Neural cell (in vitro differentiated cells): ENCODE data around the gene CDHR2.

ENCODE experiments used
- EP300 ChIP-seq: fragments of 450-650 bp; conservative IDR thresholded peaks from 2 replicates; pipeline ENCODE4 v1.6.1; 2014; ENCODE audit warnings: antibody characterized with exemption, mild to moderate bottlenecking, moderate library complexity; ENCODE audit not compliant: poor library complexity, severe bottlenecking
- EZH2 ChIP-seq: fragments of 200-600, 300-800 bp; shearing (Covaris generic), sonication (generic); IDR thresholded peaks from 2 replicates; pipeline ENCODE4 v1.6.1; 2014; ENCODE audit warnings: antibody characterized with exemption, low read length, borderline replicate concordance, mild to moderate bottlenecking; ENCODE audit not compliant: insufficient read depth, poor library complexity, severe bottlenecking
- MXI1 ChIP-seq: fragments of 450-650 bp; conservative IDR thresholded peaks from 2 replicates; pipeline ENCODE4 v1.6.1; 2014; ENCODE audit warnings: antibody characterized with exemption, mild to moderate bottlenecking; ENCODE audit not compliant: poor library complexity, severe bottlenecking
- POLR2AphosphoS5 ChIP-seq: IDR thresholded peaks from 2 replicates; pipeline ENCODE4 v1.6.1; 2012
- RAD21 ChIP-seq: fragments of 450-650 bp; conservative IDR thresholded peaks from 2 replicates; pipeline ENCODE4 v1.6.1; 2014; ENCODE audit warnings: antibody characterized with exemption, mild to moderate bottlenecking, moderate library complexity
- SMC3 ChIP-seq: fragments of 450-650 bp; conservative IDR thresholded peaks from 2 replicates; pipeline ENCODE4 v1.6.1; 2014; ENCODE audit warnings: antibody characterized with exemption, mild to moderate bottlenecking, moderate library complexity; ENCODE audit not compliant: poor library complexity
- TAF1 ChIP-seq: IDR thresholded peaks from 2 replicates; pipeline ENCODE4 v1.6.1; 2012; ENCODE audit warnings: low read depth
- TF ChIP-seq, protein P1 (sequence below): fragments of 450-650 bp; IDR thresholded peaks from 2 replicates; pipeline ENCODE4 v1.5.1; 2014; ENCODE audit warnings: antibody characterized with exemption, mild to moderate bottlenecking, moderate library complexity; ENCODE audit not compliant: poor library complexity, severe bottlenecking
- TF ChIP-seq, protein P2 (sequence below): IDR thresholded peaks from 2 replicates; pipeline ENCODE4 v1.6.1; 2012; ENCODE audit warnings: borderline replicate concordance

DNA sequence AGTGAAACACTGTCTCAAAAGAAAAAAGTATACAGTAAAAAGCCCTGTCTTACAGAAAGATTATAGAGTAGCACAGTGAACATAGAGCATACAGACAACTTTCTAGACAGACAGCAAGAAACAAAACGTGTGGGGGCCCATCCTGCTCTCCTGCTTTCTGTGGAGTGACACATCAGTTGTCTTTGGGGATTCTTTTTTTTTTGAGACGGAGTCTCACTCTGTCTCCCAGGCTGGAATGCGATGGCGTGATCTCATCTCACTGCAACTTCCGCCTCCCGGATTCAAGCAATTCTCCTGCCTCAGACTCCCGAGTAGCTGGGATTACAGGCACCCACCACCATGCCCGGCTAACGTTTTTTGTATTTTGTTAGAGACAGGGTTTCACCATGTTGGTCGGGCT, 14.9 kb downstream of the CDHR2 start:
- TF ChIP-seq, protein P1, sequence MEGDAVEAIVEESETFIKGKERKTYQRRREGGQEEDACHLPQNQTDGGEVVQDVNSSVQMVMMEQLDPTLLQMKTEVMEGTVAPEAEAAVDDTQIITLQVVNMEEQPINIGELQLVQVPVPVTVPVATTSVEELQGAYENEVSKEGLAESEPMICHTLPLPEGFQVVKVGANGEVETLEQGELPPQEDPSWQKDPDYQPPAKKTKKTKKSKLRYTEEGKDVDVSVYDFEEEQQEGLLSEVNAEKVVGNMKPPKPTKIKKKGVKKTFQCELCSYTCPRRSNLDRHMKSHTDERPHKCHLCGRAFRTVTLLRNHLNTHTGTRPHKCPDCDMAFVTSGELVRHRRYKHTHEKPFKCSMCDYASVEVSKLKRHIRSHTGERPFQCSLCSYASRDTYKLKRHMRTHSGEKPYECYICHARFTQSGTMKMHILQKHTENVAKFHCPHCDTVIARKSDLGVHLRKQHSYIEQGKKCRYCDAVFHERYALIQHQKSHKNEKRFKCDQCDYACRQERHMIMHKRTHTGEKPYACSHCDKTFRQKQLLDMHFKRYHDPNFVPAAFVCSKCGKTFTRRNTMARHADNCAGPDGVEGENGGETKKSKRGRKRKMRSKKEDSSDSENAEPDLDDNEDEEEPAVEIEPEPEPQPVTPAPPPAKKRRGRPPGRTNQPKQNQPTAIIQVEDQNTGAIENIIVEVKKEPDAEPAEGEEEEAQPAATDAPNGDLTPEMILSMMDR = no peak
- TF ChIP-seq MXI1 (no peak), EP300 (no peak), POLR2AphosphoS5 (no peak), EZH2 (no peak), SMC3 (no peak), RAD21 (no peak), TAF1 (no peak)
- TF ChIP-seq, protein P2, sequence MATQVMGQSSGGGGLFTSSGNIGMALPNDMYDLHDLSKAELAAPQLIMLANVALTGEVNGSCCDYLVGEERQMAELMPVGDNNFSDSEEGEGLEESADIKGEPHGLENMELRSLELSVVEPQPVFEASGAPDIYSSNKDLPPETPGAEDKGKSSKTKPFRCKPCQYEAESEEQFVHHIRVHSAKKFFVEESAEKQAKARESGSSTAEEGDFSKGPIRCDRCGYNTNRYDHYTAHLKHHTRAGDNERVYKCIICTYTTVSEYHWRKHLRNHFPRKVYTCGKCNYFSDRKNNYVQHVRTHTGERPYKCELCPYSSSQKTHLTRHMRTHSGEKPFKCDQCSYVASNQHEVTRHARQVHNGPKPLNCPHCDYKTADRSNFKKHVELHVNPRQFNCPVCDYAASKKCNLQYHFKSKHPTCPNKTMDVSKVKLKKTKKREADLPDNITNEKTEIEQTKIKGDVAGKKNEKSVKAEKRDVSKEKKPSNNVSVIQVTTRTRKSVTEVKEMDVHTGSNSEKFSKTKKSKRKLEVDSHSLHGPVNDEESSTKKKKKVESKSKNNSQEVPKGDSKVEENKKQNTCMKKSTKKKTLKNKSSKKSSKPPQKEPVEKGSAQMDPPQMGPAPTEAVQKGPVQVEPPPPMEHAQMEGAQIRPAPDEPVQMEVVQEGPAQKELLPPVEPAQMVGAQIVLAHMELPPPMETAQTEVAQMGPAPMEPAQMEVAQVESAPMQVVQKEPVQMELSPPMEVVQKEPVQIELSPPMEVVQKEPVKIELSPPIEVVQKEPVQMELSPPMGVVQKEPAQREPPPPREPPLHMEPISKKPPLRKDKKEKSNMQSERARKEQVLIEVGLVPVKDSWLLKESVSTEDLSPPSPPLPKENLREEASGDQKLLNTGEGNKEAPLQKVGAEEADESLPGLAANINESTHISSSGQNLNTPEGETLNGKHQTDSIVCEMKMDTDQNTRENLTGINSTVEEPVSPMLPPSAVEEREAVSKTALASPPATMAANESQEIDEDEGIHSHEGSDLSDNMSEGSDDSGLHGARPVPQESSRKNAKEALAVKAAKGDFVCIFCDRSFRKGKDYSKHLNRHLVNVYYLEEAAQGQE = no peak
